HEK293 (cell line): Measurements from ENCODE around the gene NOL6.

Experiments used
- CTCF ChIP-seq: fragments of 450-650 bp; formaldehyde crosslinking; IDR thresholded peaks from 2 replicates; pipeline ENCODE4 v1.5.1; 2016; ENCODE audit warnings: missing biosample characterization, missing genetic modification characterization
- KLF10 ChIP-seq: fragments of 450-650 bp; IDR thresholded peaks from 2 replicates; pipeline ENCODE4 v1.5.1; 2018; ENCODE audit warnings: missing biosample characterization, mild to moderate bottlenecking, missing genetic modification characterization
- ZNF335 ChIP-seq: fragments of 450-650 bp; formaldehyde crosslinking; conservative IDR thresholded peaks from 2 replicates; pipeline ENCODE4 v1.5.1; 2016; ENCODE audit warnings: missing biosample characterization, missing genetic modification characterization
- ZNF530 ChIP-seq: fragments of 450-650 bp; formaldehyde crosslinking; IDR thresholded peaks from 2 replicates; pipeline ENCODE4 v1.5.1; 2016; ENCODE audit warnings: low read depth, missing biosample characterization, missing genetic modification characterization
- ZNF596 ChIP-seq: fragments of 450-650 bp; IDR thresholded peaks from 2 replicates; pipeline ENCODE4 v1.5.0; 2018; ENCODE audit warnings: missing biosample characterization, mild to moderate bottlenecking, missing genetic modification characterization, moderate library complexity
- TF ChIP-seq, protein P1 (sequence below): fragments of 450-650 bp; formaldehyde crosslinking; IDR thresholded peaks from 2 replicates; pipeline ENCODE4 v1.5.1; 2016; ENCODE audit warnings: missing biosample characterization, missing genetic modification characterization

- TF ChIP-seq, protein P1, sequence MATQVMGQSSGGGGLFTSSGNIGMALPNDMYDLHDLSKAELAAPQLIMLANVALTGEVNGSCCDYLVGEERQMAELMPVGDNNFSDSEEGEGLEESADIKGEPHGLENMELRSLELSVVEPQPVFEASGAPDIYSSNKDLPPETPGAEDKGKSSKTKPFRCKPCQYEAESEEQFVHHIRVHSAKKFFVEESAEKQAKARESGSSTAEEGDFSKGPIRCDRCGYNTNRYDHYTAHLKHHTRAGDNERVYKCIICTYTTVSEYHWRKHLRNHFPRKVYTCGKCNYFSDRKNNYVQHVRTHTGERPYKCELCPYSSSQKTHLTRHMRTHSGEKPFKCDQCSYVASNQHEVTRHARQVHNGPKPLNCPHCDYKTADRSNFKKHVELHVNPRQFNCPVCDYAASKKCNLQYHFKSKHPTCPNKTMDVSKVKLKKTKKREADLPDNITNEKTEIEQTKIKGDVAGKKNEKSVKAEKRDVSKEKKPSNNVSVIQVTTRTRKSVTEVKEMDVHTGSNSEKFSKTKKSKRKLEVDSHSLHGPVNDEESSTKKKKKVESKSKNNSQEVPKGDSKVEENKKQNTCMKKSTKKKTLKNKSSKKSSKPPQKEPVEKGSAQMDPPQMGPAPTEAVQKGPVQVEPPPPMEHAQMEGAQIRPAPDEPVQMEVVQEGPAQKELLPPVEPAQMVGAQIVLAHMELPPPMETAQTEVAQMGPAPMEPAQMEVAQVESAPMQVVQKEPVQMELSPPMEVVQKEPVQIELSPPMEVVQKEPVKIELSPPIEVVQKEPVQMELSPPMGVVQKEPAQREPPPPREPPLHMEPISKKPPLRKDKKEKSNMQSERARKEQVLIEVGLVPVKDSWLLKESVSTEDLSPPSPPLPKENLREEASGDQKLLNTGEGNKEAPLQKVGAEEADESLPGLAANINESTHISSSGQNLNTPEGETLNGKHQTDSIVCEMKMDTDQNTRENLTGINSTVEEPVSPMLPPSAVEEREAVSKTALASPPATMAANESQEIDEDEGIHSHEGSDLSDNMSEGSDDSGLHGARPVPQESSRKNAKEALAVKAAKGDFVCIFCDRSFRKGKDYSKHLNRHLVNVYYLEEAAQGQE (tag by site-specific recombination) = no peak
- TF ChIP-seq CTCF (tag by site-specific recombination) = no peak
- no peak for TF ChIP-seq ZNF335 (tag by site-specific recombination)
- TF ChIP-seq ZNF596 (tag by site-specific recombination) = no peak
- TF ChIP-seq KLF10 (tag by site-specific recombination) = no peak
- no peak for TF ChIP-seq ZNF530 (tag by site-specific recombination)
These were observed 59.5 kb downstream of the NOL6 start for GRCh38 chr9:33414268-33414667.
